ENCODE data around the gene GTF2H2.
"Not testable (repeated sequence)": the region's sequence is repeated elsewhere in the genome, so short reads cannot be mapped to it uniquely, and the experiment has no call there.

The GTF2H2 gene

GRCh38 chr5:71061322-71061721 lies 6.2 kb downstream of the GTF2H2 start:
- not testable (repeated sequence) for H3K27me3 ChIP-seq (replicated peaks; ENCODE audit: control insufficient read depth, insufficient read depth, low read length); H3K9me3 ChIP-seq (ENCODE audit: control insufficient read depth, low read length); H3K4me1 ChIP-seq (ENCODE audit: control insufficient read depth, insufficient read depth, low read length); H3K9ac ChIP-seq (ENCODE audit: low read length); H3K36me3 ChIP-seq (ENCODE audit: control insufficient read depth, insufficient read depth, low read length, severe bottlenecking); H3K4me3 ChIP-seq (ENCODE audit: low read length); DNase-seq (ENCODE audit: low read depth)

GRCh38 chr5:71059426-71059825 lies 8.1 kb downstream of the GTF2H2 start:
- H3K9me3 ChIP-seq (ENCODE audit: control insufficient read depth, low read length) = not testable (repeated sequence)

GRCh38 chr5:71044808-71045207 lies 22.7 kb downstream of the GTF2H2 start:
- H3K9me3 ChIP-seq (ENCODE audit: control insufficient read depth, low read length); H3K36me3 ChIP-seq (ENCODE audit: control insufficient read depth, insufficient read depth, low read length, severe bottlenecking); H3K9ac ChIP-seq (ENCODE audit: low read length); H3K4me1 ChIP-seq (ENCODE audit: control insufficient read depth, insufficient read depth, low read length); H3K4me3 ChIP-seq (ENCODE audit: low read length); H3K27me3 ChIP-seq (replicated peaks; ENCODE audit: control insufficient read depth, insufficient read depth, low read length); DNase-seq (ENCODE audit: low read depth): not testable (repeated sequence)

More at GRCh38 chr5:71059426-71059825, 8.1 kb downstream of the GTF2H2 start:
- DNase-seq (ENCODE audit: low read depth); H3K27me3 ChIP-seq (replicated peaks; ENCODE audit: control insufficient read depth, insufficient read depth, low read length); H3K36me3 ChIP-seq (ENCODE audit: control insufficient read depth, insufficient read depth, low read length, severe bottlenecking); H3K4me3 ChIP-seq (ENCODE audit: low read length); H3K4me1 ChIP-seq (ENCODE audit: control insufficient read depth, insufficient read depth, low read length); H3K9ac ChIP-seq (ENCODE audit: low read length): not testable (repeated sequence)

- not testable (repeated sequence) for DNase-seq (ENCODE audit: low read depth); H3K27me3 ChIP-seq (replicated peaks; ENCODE audit: control insufficient read depth, insufficient read depth, low read length); H3K9ac ChIP-seq (ENCODE audit: low read length); H3K9me3 ChIP-seq (ENCODE audit: control insufficient read depth, low read length); H3K36me3 ChIP-seq (ENCODE audit: control insufficient read depth, insufficient read depth, low read length, severe bottlenecking); H3K4me1 ChIP-seq (ENCODE audit: control insufficient read depth, insufficient read depth, low read length); H3K4me3 ChIP-seq (ENCODE audit: low read length)
Observed at GRCh38 chr5:71044128-71044527, 23.3 kb downstream of the GTF2H2 start.

GRCh38 chr5:71031046-71031776 lies 36.3 kb downstream of the GTF2H2 start:
- H3K4me3 ChIP-seq (ENCODE audit: low read length); H3K4me1 ChIP-seq (ENCODE audit: control insufficient read depth, insufficient read depth, low read length); H3K9ac ChIP-seq (ENCODE audit: low read length); DNase-seq (ENCODE audit: low read depth); H3K27me3 ChIP-seq (replicated peaks; ENCODE audit: control insufficient read depth, insufficient read depth, low read length); H3K9me3 ChIP-seq (ENCODE audit: control insufficient read depth, low read length); H3K36me3 ChIP-seq (ENCODE audit: control insufficient read depth, insufficient read depth, low read length, severe bottlenecking): not testable (repeated sequence)

GRCh38 chr5:71025289-71025953 lies 42.1 kb downstream of the GTF2H2 start, which contains the start of gene NAIP:
Gene NAIP, minus strand, starts transcription at chr5:71025339. Its CDS starts 12,424 bp downstream, at chr5:71012915.
- DNase-seq (ENCODE audit: low read depth); H3K4me3 ChIP-seq (ENCODE audit: low read length); H3K9ac ChIP-seq (ENCODE audit: low read length); H3K27me3 ChIP-seq (replicated peaks; ENCODE audit: control insufficient read depth, insufficient read depth, low read length); H3K36me3 ChIP-seq (ENCODE audit: control insufficient read depth, insufficient read depth, low read length, severe bottlenecking); H3K4me1 ChIP-seq (ENCODE audit: control insufficient read depth, insufficient read depth, low read length); H3K9me3 ChIP-seq (ENCODE audit: control insufficient read depth, low read length): not testable (repeated sequence)

GRCh38 chr5:71020643-71021042 lies 46.8 kb downstream of the GTF2H2 start:
- H3K27me3 ChIP-seq (replicated peaks; ENCODE audit: control insufficient read depth, insufficient read depth, low read length); H3K9me3 ChIP-seq (ENCODE audit: control insufficient read depth, low read length); H3K9ac ChIP-seq (ENCODE audit: low read length); DNase-seq (ENCODE audit: low read depth); H3K4me3 ChIP-seq (ENCODE audit: low read length); H3K4me1 ChIP-seq (ENCODE audit: control insufficient read depth, insufficient read depth, low read length); H3K36me3 ChIP-seq (ENCODE audit: control insufficient read depth, insufficient read depth, low read length, severe bottlenecking): not testable (repeated sequence)

GRCh38 chr5:71018376-71019005 lies 49.0 kb downstream of the GTF2H2 start:
- H3K4me1 ChIP-seq (ENCODE audit: control insufficient read depth, insufficient read depth, low read length); H3K9ac ChIP-seq (ENCODE audit: low read length); H3K27me3 ChIP-seq (replicated peaks; ENCODE audit: control insufficient read depth, insufficient read depth, low read length); H3K4me3 ChIP-seq (ENCODE audit: low read length); DNase-seq (ENCODE audit: low read depth); H3K36me3 ChIP-seq (ENCODE audit: control insufficient read depth, insufficient read depth, low read length, severe bottlenecking); H3K9me3 ChIP-seq (ENCODE audit: control insufficient read depth, low read length): not testable (repeated sequence)

GRCh38 chr5:71014176-71014575 lies 53.3 kb downstream of the GTF2H2 start:
- no peaks in the 10 kb centered on the region for H3K9me3 ChIP-seq (ENCODE audit: control insufficient read depth, low read length)
- no peaks in the 10 kb centered on the region for H3K27me3 ChIP-seq (replicated peaks; ENCODE audit: control insufficient read depth, insufficient read depth, low read length)
- H3K4me1 ChIP-seq (ENCODE audit: control insufficient read depth, insufficient read depth, low read length) = no peaks in the 10 kb centered on the region
- H3K4me3 ChIP-seq (ENCODE audit: low read length) = no peak overlapping the region
- H3K36me3 ChIP-seq (ENCODE audit: control insufficient read depth, insufficient read depth, low read length, severe bottlenecking) = no peaks in the 10 kb centered on the region
- no peak for DNase-seq (ENCODE audit: low read depth)
- H3K9ac ChIP-seq (ENCODE audit: low read length) = no peak overlapping the region

- H3K27me3 ChIP-seq (replicated peaks; ENCODE audit: control insufficient read depth, insufficient read depth, low read length) = no peaks in the 10 kb centered on the region
- DNase-seq (ENCODE audit: low read depth) = no peak
- H3K36me3 ChIP-seq (ENCODE audit: control insufficient read depth, insufficient read depth, low read length, severe bottlenecking) = no peaks in the 10 kb centered on the region
- no peak overlapping the region for H3K4me3 ChIP-seq (ENCODE audit: low read length)
- no peak overlapping the region for H3K9ac ChIP-seq (ENCODE audit: low read length)
- H3K4me1 ChIP-seq (ENCODE audit: control insufficient read depth, insufficient read depth, low read length) = no peaks in the 10 kb centered on the region
- no peaks in the 10 kb centered on the region for H3K9me3 ChIP-seq (ENCODE audit: control insufficient read depth, low read length)
Observed at GRCh38 chr5:71013575-71013974, 53.9 kb downstream of the GTF2H2 start.

GRCh38 chr5:71011194-71011792 lies 56.2 kb downstream of the GTF2H2 start:
- no peaks in the 10 kb centered on the region for H3K27me3 ChIP-seq (replicated peaks; ENCODE audit: control insufficient read depth, insufficient read depth, low read length)
- H3K9ac ChIP-seq (ENCODE audit: low read length) = no peak overlapping the region
- H3K36me3 ChIP-seq (ENCODE audit: control insufficient read depth, insufficient read depth, low read length, severe bottlenecking) = no peaks in the 10 kb centered on the region
- H3K4me1 ChIP-seq (ENCODE audit: control insufficient read depth, insufficient read depth, low read length) = no peaks in the 10 kb centered on the region
- no peaks in the 10 kb centered on the region for H3K9me3 ChIP-seq (ENCODE audit: control insufficient read depth, low read length)
- no peak overlapping the region for H3K4me3 ChIP-seq (ENCODE audit: low read length)
- no peak for DNase-seq (ENCODE audit: low read depth)
